Kidney (tissue), 14 donors: ENCODE results near the gene BCAP29. TPM values are rescaled to one million over a fixed set of nuclear protein-coding genes. Genes with fewer than 3 reads are reported as not detected.

Experiments used
- DNase-seq, 5 donors: peaks; one replicate each; pipeline ENCODE4 v3.0.0-alpha.2; 2013 to 2020
- FAIRE-seq: peaks from 2 replicates; lab custom pipeline; 2012; peaks lifted over from hg19 to GRCh38; lab: Jason Lieb, UNC
- H3K27ac ChIP-seq, 2 donors: one replicate each; pipeline ENCODE4 v1.7.0; 2013; ENCODE audit warnings: low read depth in 2 of 2, low read length in 2 of 2, inconsistent platforms in 1 of 2
- H3K27me3 ChIP-seq: one replicate; pipeline ENCODE4 v1.7.1; 2013; ENCODE audit warnings: low read length, inconsistent platforms; ENCODE audit not compliant: control insufficient read depth, insufficient read depth
- H3K36me3 ChIP-seq, 3 donors: one replicate each; pipeline versions ENCODE4 v1.7.0 to v1.7.1; 2013; ENCODE audit warnings: low read length in 3 of 3, control low read depth in 1 of 3, inconsistent platforms in 1 of 3; ENCODE audit not compliant: insufficient read depth in 3 of 3, control insufficient read depth in 2 of 3
- H3K4me1 ChIP-seq, 3 donors: one replicate each; pipeline versions ENCODE4 v1.7.0 to v1.7.1; 2013; ENCODE audit warnings: low read length in 3 of 3, inconsistent platforms in 1 of 3, low read depth in 1 of 3; ENCODE audit not compliant: control insufficient read depth in 2 of 3, insufficient read depth in 2 of 3
- H3K4me3 ChIP-seq, 3 donors: one replicate each; pipeline versions ENCODE4 v1.7.0 to v1.8.1; 2013; ENCODE audit warnings: low read length in 3 of 3, control low read depth in 1 of 3, inconsistent platforms in 1 of 3
- H3K9ac ChIP-seq, 3 donors: one replicate each; pipeline versions ENCODE4 v1.7.0 to v1.7.1; 2013; ENCODE audit warnings: low read length in 3 of 3, control low read depth in 1 of 3, inconsistent platforms in 1 of 3
- H3K9me3 ChIP-seq, 3 donors: one replicate each; pipeline versions ENCODE4 v1.7.0 to v1.7.1; 2013; ENCODE audit warnings: low read length in 3 of 3, control low read depth in 1 of 3, inconsistent platforms in 1 of 3; ENCODE audit not compliant: control insufficient read depth in 2 of 3, insufficient read depth in 1 of 3
- intact Hi-C: fragments of 100-400 bp; cut with DNase I; formaldehyde crosslinking; loops from one replicate; pipeline ENCODE4 v1.11.1; 2022
- polyA plus RNA-seq: library from polyadenylated mRNA; stranded (reverse); fragments of 350-450 nt; fragmentation: Illumina TruSeq; extraction: RNeasy Lipid Tissue Mini Kit (QIAGEN cat#74804); gene quantifications from one replicate; pipeline ENCODE4 v1.2.3, GENCODE V29; 2014; ENCODE audit warnings: low read depth, low replicate concordance; ENCODE audit not compliant: insufficient read depth
- total RNA-seq: library from RNA; stranded (reverse); fragmentation: NEBNext Ultra II Directional; extraction: Animal tissue kit (Norgen Biotek cat#: 25700); gene quantifications from one replicate; pipeline ENCODE4 v1.2.1, GENCODE V29; 2021
- TF ChIP-seq, protein P1 (sequence below): IDR thresholded peaks from 3 replicates; pipeline ENCODE4 v1.5.1; 2012; ENCODE audit warnings: mild to moderate bottlenecking, moderate library complexity, borderline replicate concordance; ENCODE audit not compliant: insufficient read depth; ENCODE audit errors: extremely low read depth
- donor health status: control.
- donor health status: control.
- donor health status: control.
- donor health status: control.
- donor health status: control.
- donor health status: DM: yes; HTN: yes; CAD: no.
- donor health status: Normal renal cell carcinoma (clear cell type).

Gene BCAP29
- total and polyA plus RNA-seq, 2 donors from 2014 or later: 31.2 to 50.2 TPM

DNA sequence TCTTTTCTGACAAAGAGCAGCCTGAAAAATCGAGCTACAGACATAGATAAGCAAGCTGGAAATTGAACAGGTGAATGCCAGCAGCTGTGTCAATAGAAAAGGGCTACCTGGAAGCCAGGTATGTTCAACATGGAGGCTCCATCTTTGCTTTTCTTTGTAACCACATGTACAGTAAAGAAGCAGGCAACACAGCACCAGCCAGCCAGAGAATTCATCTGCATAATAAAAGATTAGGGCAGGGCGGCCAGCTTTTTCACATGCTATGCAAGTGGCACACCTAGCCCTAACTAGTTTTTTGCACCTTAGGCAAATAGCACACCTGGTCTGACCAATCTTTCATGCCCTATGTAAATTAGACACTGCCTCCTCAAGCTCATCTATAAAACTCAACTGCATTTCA lies 42.0 kb upstream of the BCAP29 start:
- Histone ChIP-seq H3K9me3 (no peaks in the 10 kb centered on the region), H3K27me3 (no peaks in the 10 kb centered on the region), H3K9ac (no peak overlapping the region), H3K27ac (no peak overlapping the region), H3K36me3 (no peaks in the 10 kb centered on the region), H3K4me1 (no peaks in the 10 kb centered on the region), H3K4me3 (no peak overlapping the region)
- DNase-seq (no peak), FAIRE-seq (no peak)
- TF ChIP-seq, protein P1, sequence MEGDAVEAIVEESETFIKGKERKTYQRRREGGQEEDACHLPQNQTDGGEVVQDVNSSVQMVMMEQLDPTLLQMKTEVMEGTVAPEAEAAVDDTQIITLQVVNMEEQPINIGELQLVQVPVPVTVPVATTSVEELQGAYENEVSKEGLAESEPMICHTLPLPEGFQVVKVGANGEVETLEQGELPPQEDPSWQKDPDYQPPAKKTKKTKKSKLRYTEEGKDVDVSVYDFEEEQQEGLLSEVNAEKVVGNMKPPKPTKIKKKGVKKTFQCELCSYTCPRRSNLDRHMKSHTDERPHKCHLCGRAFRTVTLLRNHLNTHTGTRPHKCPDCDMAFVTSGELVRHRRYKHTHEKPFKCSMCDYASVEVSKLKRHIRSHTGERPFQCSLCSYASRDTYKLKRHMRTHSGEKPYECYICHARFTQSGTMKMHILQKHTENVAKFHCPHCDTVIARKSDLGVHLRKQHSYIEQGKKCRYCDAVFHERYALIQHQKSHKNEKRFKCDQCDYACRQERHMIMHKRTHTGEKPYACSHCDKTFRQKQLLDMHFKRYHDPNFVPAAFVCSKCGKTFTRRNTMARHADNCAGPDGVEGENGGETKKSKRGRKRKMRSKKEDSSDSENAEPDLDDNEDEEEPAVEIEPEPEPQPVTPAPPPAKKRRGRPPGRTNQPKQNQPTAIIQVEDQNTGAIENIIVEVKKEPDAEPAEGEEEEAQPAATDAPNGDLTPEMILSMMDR: no peak
- intact Hi-C loops: no loop called here

DNA sequence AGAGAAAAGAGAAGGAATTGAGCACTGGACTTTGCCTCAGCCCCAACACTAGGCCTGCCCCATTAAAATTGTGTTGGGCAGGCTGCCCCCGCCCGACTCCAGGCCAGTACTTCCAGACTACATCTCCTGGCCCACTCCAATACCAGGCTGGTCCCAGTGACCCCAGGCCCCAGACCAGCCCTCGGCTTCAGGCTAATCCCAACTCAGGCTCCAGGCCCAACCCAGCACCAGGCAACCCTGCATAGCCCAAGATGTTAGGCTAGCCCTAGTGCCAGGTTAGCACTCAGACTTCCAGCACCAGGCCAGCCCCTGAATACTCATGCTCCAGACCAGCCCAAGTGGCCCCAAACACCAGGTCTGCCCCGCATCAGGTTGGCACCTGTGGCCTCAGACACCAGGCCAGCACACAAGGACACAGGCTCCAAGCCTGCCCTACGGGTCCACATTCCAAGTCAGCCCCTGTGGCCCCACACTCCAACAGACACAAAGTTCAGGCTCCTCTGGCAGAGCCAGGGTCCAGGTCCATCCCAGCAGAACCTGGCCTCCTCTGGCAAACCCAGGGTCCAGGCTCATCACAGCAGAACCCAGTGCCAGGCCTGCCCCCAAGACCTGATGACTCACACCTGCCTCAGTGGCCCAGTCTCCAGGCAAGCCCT lies 36.6 kb upstream of the BCAP29 start:
- Histone ChIP-seq H3K9ac (no peak overlapping the region), H3K27ac (no peak overlapping the region), H3K9me3 (peaks cover 0 to 15% (median 0%) of the 10 kb centered on the region in 3 donors), H3K27me3 (no peaks in the 10 kb centered on the region), H3K4me3 (no peak overlapping the region), H3K4me1 (no peaks in the 10 kb centered on the region), H3K36me3 (peaks cover 0 to 3% (median 3%) of the 10 kb centered on the region in 3 donors)
- TF ChIP-seq, protein P1: no peak
- intact Hi-C loops: no loop called here
- FAIRE-seq: no peak
- DNase-seq: no peak

DNA sequence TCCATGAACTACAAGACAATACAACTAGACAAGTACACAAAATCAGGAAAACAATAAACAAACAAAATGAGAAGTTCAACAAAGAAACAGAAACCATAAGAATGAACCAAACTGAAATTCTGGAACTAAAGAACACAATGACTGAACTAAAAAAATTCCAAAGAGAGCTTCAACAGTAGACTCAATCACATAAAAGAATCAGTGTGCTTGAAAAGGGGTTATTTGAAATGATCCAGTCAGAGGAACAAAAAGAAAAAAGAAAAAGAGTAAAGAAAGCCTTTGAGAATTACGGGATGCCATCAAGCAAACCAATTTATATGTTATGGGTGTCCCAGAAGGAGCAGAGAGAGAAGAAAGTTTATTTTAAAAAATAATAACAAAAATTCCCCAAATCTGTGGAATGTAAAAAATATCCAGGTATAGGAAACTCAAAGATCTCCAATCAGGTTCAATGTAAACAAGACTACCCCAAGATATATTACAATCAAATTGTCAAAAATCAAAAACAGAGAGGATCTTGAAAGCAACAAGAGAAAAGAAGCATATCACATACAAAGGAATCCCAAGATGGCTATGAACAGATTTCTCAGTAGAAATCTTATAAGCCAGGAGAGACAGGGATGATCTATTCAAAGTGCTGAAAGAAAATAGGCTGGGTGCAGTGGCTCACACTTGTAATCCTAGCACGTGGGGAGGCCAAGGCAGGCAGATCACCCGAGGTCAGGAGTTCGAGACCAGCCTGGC lies 35.0 kb upstream of the BCAP29 start:
- FAIRE-seq: no peak
- no peak for DNase-seq
- H3K27ac ChIP-seq: no peak overlapping the region
- peaks cover 0 to 15% (median 0%) of the 10 kb centered on the region in 3 donors for H3K9me3 ChIP-seq
- TF ChIP-seq, protein P1: no peak
- no peak overlapping the region for H3K4me3 ChIP-seq
- intact Hi-C loops: no loop called here
- no peak overlapping the region for H3K9ac ChIP-seq
- H3K4me1 ChIP-seq: no peaks in the 10 kb centered on the region
- no peaks in the 10 kb centered on the region for H3K27me3 ChIP-seq
- H3K36me3 ChIP-seq: peaks cover 0 to 3% (median 3%) of the 10 kb centered on the region in 3 donors
